GM21737 (cell line): Measurements from ENCODE around the gene SRPRB.

Source experiments
- ATAC-seq: cut with Tn5 transposase; IDR thresholded peaks from one replicate; pipeline ENCODE4 v1.9.1; 2021; ENCODE audit warnings: mild to moderate bottlenecking, moderate library complexity; ENCODE audit not compliant: unreplicated experiment

Gene SRPRB

GRCh38 chr3:133825969-133826727 lies 20.5 kb downstream of the SRPRB start:
- no peak for ATAC-seq

DNA sequence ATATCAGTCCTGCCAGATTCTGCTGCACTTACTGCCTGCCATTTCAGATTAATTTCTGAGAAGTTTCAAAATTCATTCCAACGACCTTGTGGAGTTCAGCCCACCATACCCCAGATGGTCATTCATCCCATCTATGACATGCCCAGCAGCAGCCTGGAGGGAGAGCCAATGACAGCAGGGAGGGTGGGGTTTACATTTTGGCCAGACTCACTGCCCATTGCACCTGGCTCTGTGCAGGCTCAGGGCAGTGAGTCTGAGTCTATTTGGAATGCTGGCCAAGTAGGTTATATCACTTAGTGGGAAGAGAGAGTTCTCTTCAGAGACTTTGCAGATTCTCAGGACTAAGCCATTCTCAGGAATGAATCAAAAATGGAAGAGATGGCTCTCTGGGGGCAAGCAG lies 21.5 kb downstream of the SRPRB start:
- no peak for ATAC-seq

DNA sequence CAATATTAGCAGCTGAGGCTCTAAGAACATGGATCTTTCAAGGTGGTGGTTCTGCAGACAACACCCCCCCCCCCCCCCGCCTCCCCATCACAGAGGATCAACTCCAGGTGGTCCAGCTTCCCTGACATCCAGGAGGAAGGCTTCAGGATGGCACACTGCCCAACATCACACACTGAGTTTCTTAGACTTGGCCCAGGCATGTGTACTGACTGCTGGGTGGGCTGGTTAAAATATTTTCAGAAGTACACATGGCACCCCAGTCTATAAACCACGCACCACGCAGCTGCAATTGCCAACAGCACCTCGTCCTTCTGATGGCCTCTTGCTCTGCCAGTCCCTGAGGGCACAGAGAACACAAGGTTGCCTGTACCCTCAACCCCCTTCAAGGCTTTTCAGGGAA lies 22.1 kb downstream of the SRPRB start:
- no peak for ATAC-seq

DNA sequence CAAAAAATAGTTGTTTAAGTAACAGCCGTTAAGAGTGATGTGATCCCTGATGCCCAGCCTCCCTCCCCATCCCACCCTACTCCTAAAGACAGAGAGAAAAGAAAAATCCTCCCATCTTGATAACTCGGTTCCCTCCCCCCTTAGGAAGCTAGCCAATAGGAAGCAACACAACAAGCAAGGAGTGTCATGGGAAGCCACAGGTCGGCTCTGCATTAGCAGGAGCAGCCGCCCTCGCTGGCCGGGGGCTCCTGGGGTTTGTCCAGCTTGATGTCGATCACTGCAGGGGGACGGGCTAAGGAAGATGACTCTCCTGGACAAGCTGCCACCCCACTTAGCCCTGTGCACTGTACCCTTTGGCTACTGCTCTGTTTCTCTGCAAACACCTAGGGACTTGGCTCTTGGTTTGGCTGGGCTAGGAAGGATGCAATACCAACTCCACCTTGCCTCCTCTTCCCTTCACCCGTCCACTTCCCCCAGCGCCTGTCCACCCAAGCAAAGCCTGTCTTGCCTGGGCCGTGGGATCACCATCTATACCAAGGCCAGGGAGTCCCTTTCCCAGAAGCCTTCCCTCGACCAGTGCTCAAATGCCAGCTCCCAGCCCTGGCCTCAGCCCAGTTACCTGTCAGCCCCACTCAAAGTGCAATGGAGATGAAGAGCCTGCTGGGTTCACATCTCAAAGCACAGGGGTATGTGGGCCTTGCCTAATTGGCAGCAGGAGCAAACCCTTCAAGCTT lies 23.1 kb downstream of the SRPRB start:
- ATAC-seq = no peak

GRCh38 chr3:133829310-133829707 lies 23.7 kb downstream of the SRPRB start:
- ATAC-seq = no peak

DNA sequence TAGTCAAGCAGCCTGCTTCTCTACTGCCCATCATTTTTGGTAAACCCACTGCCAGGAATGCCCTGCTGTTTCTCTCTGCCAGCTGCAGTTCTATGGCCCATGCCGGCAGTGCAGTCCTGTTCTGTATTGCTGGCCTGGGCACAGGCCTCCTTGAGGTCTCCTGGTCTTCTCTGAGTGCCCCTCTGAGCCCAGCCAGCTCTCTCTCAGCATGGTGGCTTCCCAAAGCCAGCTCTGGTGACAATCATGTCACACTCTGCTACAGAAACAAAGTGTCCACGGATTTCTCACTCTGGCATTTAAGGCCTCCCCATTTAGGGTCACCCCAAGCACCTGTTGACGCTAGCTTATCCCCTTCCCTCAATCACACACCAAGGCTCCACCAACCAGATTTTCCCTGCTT lies 24.5 kb downstream of the SRPRB start:
- no peak for ATAC-seq

- ATAC-seq = no peak
Observed at GRCh38 chr3:133831966-133832801, 26.6 kb downstream of the SRPRB start.

DNA sequence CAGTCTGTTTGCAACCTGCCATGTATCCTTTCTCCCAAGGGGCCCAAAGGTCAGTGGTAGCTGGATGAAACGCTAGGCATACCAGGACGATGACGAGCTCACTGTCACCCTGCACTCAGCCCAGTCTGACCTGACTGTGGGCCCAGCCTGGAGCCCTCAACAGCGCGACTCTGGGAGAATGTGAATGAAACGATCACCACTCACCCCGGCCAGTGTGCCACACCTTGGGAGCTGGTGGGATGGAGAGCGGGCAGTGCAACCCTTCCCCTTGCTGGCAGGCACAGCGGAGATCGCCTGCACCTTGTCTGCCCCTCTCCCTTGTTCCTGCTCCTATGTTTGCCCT lies 27.2 kb downstream of the SRPRB start:
- ATAC-seq = no peak

DNA sequence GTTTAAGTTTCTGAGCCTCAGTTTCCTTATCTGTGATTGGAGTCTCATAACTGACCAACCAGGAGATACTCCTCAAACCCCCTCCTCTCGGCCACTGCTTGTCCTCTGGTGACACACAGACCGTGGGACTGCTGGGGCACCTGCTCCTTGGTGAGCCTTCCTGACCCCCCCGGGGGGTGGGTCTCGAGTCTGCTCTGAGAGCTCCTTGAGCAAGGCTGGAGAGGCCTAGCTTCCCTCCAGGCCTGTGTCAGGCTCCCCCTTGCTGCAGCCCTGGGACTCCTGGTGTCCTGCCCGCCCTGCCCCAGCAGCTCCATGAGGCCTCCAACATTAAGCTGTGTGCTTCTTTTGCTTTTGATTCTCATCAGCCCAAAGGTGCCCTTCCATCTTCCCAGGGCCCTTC lies 27.7 kb downstream of the SRPRB start:
- no peak for ATAC-seq

DNA sequence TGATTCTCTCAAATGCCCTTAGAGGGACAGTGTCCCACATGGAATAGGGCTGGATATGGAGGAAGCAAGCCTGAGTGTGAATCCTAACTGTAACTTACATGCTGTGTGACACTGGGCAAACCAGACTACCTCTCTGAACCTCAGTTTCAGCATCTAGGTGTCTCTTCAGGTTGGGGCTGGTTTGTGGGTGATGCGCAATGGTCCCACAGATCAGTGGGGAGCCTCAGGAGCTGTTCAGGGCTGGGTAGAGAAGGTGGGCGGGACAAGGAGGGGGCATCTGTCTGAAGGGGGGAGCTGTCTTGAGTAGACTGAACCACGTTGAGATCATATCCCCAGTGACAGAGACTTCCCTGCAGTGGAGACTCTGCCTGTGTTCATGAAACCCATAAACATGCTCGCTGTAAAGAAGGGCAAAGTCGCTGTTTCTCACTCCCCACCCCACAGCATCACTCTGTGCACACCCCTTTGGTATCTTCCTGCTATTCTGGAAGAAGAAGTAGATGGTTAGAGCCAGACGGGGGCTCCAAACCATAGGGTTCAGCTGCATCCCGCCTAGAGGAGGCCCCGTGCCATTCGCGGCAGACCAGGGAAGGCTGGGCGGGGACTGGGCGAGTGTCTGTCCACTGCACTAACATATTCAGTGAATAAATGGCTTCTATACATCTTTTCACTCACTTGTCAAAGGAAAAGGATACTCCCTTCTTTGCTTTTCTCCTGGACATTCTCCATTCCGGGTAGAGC lies 28.4 kb downstream of the SRPRB start:
- ATAC-seq = no peak

DNA sequence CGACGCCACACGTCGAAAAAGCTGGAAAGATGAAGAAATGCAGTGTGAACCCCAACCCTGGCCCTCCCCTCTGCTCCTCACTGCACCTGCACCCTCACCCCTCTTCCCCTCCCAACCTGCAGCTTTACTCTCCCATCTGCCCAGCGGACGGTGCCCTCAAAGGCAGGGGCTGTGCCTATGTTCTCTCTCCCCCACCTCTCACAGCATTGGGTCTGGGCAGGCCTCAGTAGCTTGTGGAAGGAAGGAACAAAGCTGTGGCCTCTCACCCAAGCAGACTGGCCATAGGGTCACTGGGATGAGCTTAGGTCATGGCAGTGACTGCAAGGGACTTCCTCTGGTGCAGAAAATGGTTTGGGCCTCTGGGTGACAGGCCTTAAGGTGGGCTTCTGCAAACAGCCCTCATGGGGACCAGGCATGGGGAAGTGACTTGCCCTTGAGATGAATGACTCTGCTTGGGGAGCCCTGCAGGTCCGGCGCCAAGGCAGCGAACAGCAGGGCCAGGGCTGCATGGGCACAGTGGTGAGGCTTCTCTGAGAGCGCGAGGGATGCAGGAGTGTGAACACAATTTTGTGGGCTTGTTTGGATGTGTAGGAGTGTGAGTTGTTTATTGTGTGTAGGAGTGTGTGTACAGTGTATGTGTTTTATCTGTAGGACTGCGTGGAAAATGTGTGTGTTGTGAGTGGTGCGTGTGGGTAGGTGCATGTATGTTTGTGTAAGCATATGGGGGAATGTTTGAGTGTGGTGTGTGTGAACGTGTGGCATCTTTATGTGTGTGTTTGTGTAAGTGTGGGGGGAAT lies 29.2 kb downstream of the SRPRB start:
- no peak for ATAC-seq

GRCh38 chr3:133835418-133835743 lies 29.8 kb downstream of the SRPRB start:
- no peak for ATAC-seq

GRCh38 chr3:133835961-133836360 lies 30.3 kb downstream of the SRPRB start:
- no peak for ATAC-seq

DNA sequence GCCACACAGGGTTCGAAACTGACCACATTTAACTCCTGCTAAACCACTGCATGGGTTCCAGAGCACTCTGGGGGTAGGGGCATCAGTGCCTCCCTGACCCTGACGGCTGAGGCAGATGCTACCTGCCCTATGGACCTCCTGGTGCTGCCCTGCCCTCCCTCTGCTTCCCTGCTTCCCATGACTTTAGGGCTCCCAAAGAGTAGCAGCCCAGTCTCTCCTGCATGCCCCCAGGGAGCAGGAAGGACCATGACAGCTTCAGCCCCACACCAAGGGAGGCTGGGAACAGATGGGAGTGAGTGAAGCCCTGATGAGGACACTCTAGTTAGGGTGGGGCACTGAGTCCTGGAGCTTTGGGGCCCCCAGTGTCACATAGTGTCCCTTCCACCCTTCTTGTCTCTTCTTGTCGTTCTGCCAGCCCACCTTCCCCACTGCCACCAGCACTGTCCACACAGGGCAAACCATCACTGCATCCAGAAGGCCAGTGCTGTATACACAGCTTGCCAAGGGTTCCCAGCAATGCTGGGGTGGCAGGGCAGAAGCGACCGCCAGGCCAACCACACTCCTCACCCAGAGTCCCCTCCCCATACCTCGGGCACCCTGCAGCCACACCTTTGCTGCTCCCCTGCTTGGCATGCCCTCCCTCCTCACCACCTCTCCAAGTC lies 31.0 kb downstream of the SRPRB start:
- no peak for ATAC-seq

- ATAC-seq = no peak
Observed at GRCh38 chr3:133837487-133838295, 32.1 kb downstream of the SRPRB start.

DNA sequence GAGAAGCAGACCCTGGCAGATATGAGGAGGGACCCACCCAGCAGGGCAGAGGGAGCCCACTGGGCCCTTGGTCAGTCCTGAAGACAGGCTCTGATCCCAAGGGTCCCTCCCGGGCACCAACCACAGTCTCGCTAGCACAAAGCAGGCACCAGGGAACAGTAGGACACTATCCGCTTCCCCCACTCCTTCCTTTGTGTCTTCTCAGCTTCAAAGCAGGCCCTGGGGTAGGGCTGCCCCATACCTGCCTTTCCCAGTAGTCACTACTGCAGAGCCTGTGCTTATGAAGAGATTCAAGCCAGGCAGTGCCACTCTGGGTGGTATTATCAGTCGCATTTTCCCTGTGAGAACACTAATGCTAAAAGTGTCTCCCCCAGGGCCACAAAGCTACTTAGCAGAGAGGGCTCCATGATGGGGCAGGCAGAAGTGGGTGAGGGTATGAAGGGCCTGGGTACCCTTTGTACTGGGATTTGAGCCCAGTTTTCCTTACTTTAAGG lies 32.7 kb downstream of the SRPRB start:
- ATAC-seq = no peak

DNA sequence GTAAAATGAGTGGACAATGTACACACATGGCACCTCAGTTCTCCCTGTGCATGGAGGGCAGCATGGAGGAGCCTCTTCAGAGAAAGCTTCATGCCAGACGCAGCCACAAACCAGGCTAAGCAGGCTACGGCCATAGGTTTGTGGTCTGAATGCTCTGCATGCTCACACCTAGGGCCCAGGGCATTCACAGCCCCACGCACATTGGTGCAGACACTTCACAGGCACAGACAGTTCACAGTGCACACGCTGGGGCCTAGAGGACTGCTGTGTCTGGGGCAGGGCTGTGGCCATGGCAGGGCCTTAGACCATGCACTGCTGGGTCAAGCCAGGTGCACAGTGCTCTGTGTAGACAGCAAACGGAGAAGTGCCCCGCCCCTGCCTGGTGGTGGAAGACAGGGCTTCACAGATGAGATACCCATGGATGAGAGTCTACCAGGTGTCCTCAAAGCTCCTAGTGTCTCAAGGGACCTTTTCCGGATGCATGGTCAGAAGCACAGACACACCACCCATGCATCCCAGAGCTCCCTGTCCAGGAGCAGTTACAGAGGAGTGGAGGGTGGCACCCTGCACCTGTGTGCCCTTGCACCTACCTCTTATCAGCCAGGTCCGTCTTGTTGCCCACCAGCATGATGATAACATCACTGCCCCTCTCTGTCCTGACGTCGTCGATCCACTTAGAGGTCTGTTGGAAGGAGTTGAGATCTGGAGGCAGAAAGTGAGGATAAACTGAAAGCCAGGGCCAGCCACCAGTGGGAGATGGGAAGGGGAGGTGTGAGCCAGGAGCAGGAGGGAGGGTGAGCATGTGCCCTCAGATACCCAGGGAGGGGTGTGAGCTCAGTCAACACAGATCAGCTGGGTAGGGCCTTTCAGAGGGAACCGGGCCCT lies 33.5 kb downstream of the SRPRB start:
- ATAC-seq = no peak
